GM10248 (cell line): ENCODE measurements around the gene ZNF814.
"Not testable (repeated sequence)": the region's sequence is repeated elsewhere in the genome, so short reads cannot be mapped to it uniquely, and the experiment has no call there.

Source experiments
- CTCF ChIA-PET: fragments of 300-600 bp; sonication (Branson Sonifier 250); formaldehyde crosslinking; extraction: SDS; loops from one replicate; lab custom pipeline; 2021; ENCODE audit warnings: antibody characterized with exemption; lab: Yijun Ruan, JAX
- POLR2A ChIA-PET: fragments of 350-650 bp; sonication (Branson Sonifier 250); formaldehyde crosslinking; extraction: SDS; loops from one replicate; lab custom pipeline; 2020; ENCODE audit warnings: antibody characterized with exemption; lab: Yijun Ruan, JAX
- DNase-seq: peaks from one replicate; pipeline ENCODE4 v3.0.0; 2012; ENCODE audit errors: extremely low spot score
- TF ChIP-seq, protein P1 (sequence below): IDR thresholded peaks from 2 replicates; pipeline ENCODE4 v1.5.1; 2012; ENCODE audit warnings: mild to moderate bottlenecking, low read depth; ENCODE audit errors: extremely low read depth, missing control alignments, control extremely low read depth

Gene ZNF814

DNA sequence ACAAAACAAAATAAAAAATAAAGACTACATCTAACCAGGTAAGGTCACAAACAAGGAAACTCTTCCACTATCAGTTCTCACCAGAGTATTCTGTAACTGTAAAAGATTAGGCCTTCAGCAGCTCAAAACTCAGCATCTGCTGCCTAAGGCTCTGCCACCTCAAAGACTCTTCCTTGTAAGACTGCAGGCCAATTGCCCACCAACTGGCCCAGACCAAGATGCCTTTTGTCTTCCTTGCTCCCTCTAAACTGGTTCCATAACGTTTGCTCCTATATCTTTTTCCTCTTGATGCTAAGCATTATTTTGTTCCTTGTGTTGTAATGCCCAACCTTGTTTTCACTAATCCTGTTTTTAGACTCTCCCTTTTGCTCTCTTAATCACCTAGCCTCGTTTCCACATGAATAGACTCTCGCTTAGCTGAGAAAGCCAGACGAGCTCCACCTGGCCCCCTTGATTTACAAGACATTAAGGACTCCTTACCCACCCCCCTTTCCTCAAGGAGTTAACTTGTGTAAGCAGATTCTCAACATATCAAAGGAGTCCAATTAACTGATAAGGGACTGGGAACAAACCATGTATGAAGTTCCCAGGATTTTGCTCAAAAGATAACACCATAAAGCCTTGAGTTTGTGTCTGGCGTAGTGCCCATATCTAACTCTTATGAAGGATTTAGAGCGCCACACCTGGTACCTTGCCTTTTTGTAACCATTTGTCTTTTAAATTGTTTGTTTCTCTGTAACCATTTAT, 1.5 kb downstream of the ZNF814 start:
- DNase-seq, result no peak
- TF ChIP-seq, protein P1, sequence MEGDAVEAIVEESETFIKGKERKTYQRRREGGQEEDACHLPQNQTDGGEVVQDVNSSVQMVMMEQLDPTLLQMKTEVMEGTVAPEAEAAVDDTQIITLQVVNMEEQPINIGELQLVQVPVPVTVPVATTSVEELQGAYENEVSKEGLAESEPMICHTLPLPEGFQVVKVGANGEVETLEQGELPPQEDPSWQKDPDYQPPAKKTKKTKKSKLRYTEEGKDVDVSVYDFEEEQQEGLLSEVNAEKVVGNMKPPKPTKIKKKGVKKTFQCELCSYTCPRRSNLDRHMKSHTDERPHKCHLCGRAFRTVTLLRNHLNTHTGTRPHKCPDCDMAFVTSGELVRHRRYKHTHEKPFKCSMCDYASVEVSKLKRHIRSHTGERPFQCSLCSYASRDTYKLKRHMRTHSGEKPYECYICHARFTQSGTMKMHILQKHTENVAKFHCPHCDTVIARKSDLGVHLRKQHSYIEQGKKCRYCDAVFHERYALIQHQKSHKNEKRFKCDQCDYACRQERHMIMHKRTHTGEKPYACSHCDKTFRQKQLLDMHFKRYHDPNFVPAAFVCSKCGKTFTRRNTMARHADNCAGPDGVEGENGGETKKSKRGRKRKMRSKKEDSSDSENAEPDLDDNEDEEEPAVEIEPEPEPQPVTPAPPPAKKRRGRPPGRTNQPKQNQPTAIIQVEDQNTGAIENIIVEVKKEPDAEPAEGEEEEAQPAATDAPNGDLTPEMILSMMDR, result no peak
- POLR2A ChIA-PET, result no interaction called here
- CTCF ChIA-PET, result interaction anchor here (0.8 to 2.2 kb wide), 5 partner anchors 12 to 40 kb away, joined by 3 to 8 read pairs (median 3); no protein-coding TSS in a partner anchor

DNA sequence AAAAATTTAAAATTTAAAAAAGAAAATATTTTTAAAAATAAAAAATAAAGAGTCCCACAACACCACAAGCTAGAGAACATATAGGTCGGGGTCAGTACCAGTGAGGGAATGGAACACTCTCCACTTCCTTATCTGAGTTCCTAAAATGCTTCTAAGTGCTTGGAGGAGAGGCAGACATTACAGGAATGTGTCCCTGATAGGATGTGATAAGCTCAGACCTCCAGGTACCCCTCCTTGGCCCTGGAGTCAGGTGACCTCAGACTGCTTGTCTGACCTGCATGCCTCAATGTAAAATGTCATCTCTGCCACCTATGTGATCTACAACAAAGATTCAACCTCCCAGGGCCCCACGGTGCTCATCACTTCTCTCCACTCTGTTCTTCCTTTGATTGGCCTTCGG, 2.8 kb downstream of the ZNF814 start:
- POLR2A ChIA-PET, result no interaction called here
- CTCF ChIA-PET, result no interaction called here
- DNase-seq, result no peak
- TF ChIP-seq, protein P1, result no peak

- POLR2A ChIA-PET, DNase-seq, CTCF ChIA-PET: not testable (repeated sequence)
These were observed 14.7 kb downstream of the ZNF814 start for GRCh38 chr19:57873883-57874799.

DNA sequence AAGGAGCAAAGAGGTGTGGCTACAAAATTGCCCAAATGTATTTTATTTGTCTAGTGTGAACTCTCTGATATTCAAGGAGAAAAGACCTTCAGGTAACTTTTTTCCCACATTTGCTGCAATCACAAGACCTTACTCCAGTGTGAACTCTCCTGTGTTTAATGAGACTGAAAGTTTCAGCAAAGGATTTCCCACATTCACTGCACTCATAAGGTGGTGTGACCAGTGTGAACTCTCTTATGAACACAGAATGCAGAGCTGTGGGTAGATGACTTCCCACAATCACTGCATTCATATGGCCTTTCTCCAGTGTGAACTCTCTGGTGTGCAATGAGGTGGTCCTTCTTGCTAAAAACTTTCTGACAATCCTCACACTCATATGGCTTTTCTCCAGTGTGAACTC, 16.4 kb downstream of the ZNF814 start:
- POLR2A ChIA-PET, result no interaction called here
- CTCF ChIA-PET, result interaction anchor here (0.8 to 1.1 kb wide), 2 partner anchors 16 kb away, joined by 3 to 4 read pairs; no protein-coding TSS in a partner anchor
- DNase-seq, result no peak
- TF ChIP-seq, protein P1, result no peak

- ChIA-PET POLR2A (interaction anchor here (0.7 kb wide), 1 partner anchor 369 kb away, joined by 5 read pairs; no protein-coding TSS in a partner anchor), CTCF (no interaction called here)
- DNase-seq, result no peak
- TF ChIP-seq, protein P1, result no peak
These were observed 18.6 kb downstream of the ZNF814 start for GRCh38 chr19:57870225-57870624.

- DNase-seq, CTCF ChIA-PET: not testable (repeated sequence)
- POLR2A ChIA-PET, result interaction anchor here (0.7 kb wide), 1 partner anchor 369 kb away, joined by 5 read pairs; no protein-coding TSS in a partner anchor
These were observed 19.2 kb downstream of the ZNF814 start for GRCh38 chr19:57869655-57870054.

- CTCF ChIA-PET, result interaction anchor here (1.2 kb wide), 1 partner anchor 20 kb away, joined by 3 read pairs; the partner anchor contains the start of gene ZNF814
- TF ChIP-seq, protein P1, result no peak
- POLR2A ChIA-PET, result no interaction called here
- DNase-seq, result no peak
These were observed 20.9 kb downstream of the ZNF814 start for GRCh38 chr19:57867868-57868492.

- POLR2A ChIA-PET, DNase-seq: not testable (repeated sequence)
- CTCF ChIA-PET, result interaction anchor here (0.8 to 1.4 kb wide), 3 partner anchors 9 to 658 kb away, joined by 3 to 4 read pairs (median 3); partner anchors contain the start of gene ZBTB45
These were observed 26.5 kb downstream of the ZNF814 start for GRCh38 chr19:57862351-57862750.

DNA sequence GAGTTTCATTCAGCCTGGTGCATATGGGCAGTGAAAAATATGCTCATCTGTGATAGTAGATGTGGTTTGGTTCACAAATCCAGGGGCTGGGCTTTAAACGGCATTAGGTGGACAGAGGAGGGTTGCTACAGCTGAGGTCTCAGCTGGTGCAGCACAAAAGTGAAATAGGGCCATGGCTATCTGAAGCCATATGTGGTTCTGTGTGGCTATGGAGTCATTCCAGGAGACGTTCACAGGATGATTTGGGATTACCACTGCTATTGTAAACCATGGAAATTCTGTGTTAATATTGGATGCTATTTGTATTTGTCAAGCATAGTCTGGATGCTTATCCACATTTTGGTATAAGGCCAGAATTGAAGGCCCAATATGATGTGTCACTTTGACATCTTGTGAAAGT, 34.7 kb downstream of the ZNF814 start:
- POLR2A ChIA-PET, CTCF ChIA-PET, DNase-seq: not testable (repeated sequence)

DNA sequence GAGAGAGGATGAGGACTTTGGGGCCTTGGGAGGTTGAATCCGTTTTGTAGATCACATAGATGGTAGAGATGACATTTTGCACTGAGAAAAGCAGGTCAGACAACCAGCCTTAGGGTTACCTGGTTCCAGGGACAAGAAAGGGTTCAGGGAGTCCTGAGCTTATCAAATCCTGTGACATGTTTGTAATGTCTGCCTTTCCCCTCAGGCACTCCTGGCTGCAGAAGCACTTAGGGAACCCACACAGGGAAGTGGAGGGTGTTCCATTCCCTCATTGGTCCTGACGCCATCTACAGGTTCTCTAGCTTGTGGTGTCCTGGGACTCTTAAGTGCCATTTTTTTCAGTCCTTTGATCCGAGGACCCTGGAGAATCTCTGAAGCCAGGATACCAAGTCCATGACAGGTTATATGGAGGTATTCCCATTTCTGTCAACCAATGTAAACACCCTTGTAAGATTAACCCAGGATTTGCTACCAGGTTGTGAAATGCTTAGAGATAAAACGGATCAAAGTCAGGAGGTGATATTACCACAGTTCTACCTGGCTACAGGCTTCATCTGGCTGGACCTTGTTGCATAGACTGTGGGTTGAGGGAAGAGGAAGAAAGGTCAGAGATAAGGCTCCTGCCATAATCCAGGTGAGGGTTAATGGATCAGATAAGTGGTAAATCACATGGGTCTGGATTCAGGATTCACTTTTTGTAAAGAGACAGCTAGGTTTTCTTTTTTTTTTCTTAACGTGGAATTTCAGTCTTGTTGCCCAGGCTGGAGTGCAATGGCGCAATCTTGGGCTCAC, 36.8 kb downstream of the ZNF814 start:
- CTCF ChIA-PET, DNase-seq: not testable (repeated sequence)
- POLR2A ChIA-PET, result interaction anchor here (0.6 to 0.9 kb wide), 2 partner anchors 31 to 102 kb away, joined by 3 to 4 read pairs; no protein-coding TSS in a partner anchor
